H1 (cell line): ENCODE measurements around the gene SPATS2. TPM values are rescaled to one million over a fixed set of nuclear protein-coding genes. Genes with fewer than 3 reads are reported as not detected.

ENCODE experiments used
- CTCF ChIA-PET: fragments of 300-600 bp; sonication (Branson Sonifier 250); formaldehyde crosslinking; loops from one replicate; lab custom pipeline; 2021; ENCODE audit not compliant: partially characterized antibody; lab: Charles Lee
- POLR2A ChIA-PET: fragments of 300-600 bp; sonication (Branson Sonifier 250); formaldehyde crosslinking; loops from one replicate; lab custom pipeline; 2021; ENCODE audit warnings: inconsistent platforms; ENCODE audit not compliant: partially characterized antibody; lab: Charles Lee
- DNase-seq, 2 experiments: peaks; one replicate each; pipeline versions ENCODE4 v3.0.0 to v3.0.0-alpha.2; 2010 to 2022; ENCODE audit warnings: low spot score in 2 of 2, low read depth in 1 of 2, mixed read lengths in 1 of 2
- FAIRE-seq: peaks from 2 replicates; lab custom pipeline; 2011; peaks lifted over from hg19 to GRCh38; lab: Jason Lieb, UNC
- H2AFZ ChIP-seq: 2 replicates; pipeline ENCODE4 v1.8.1; 2012; ENCODE audit warnings: low read length, inconsistent platforms
- H2AK5ac ChIP-seq: 2 replicates; pipeline ENCODE4 v1.6.1; 2013; ENCODE audit warnings: low read depth, low read length
- H2BK120ac ChIP-seq: replicated peaks from 2 replicates; pipeline ENCODE3; 2013; ENCODE audit warnings: low read depth, low read length, inconsistent platforms
- H2BK12ac ChIP-seq: 2 replicates; pipeline ENCODE4 v1.6.1; 2013; ENCODE audit warnings: low read depth, low read length
- H2BK15ac ChIP-seq: 2 replicates; pipeline ENCODE4 v1.6.1; 2013; ENCODE audit warnings: low read length
- H2BK20ac ChIP-seq: 2 replicates; pipeline ENCODE4 v1.6.1; 2013; ENCODE audit warnings: low read length
- H2BK5ac ChIP-seq: 2 replicates; pipeline ENCODE4 v1.6.1; 2013; ENCODE audit warnings: low read depth, low read length
- H3K14ac ChIP-seq: 2 replicates; pipeline ENCODE4 v1.6.1; 2013; ENCODE audit warnings: inconsistent platforms; ENCODE audit not compliant: insufficient read length
- H3K18ac ChIP-seq: 2 replicates; pipeline ENCODE4 v1.6.1; 2013; ENCODE audit warnings: low read length; ENCODE audit errors: extremely low read depth
- H3K23ac ChIP-seq: 2 replicates; pipeline ENCODE4 v1.6.1; 2013; ENCODE audit warnings: inconsistent platforms; ENCODE audit not compliant: insufficient read length
- H3K23me2 ChIP-seq: 2 replicates; pipeline ENCODE4 v1.6.1; 2013; ENCODE audit warnings: low read depth, low read length
- H3K27ac ChIP-seq: 2 replicates; pipeline ENCODE4 v1.6.1; 2011; ENCODE audit warnings: low read depth, low read length, inconsistent platforms
- H3K27me3 ChIP-seq, 4 experiments: replicated peaks in 1 of 4; 1 replicate in 1 of 4; 2 replicates in 3 of 4; pipeline versions ENCODE4 v1.6.1 to v1.8.1; 2011 to 2013; ENCODE audit warnings: low read length in 3 of 4, mild to moderate bottlenecking in 3 of 4, inconsistent platforms in 2 of 4, mixed read lengths in 2 of 4, moderate library complexity in 1 of 4; ENCODE audit not compliant: control insufficient read depth in 3 of 4, insufficient read depth in 3 of 4; ENCODE audit errors: extremely low read depth in 1 of 4
- H3K36me3 ChIP-seq, 4 experiments: 2 replicates each; pipeline versions ENCODE4 v1.6.1 to v1.8.1; 2011 to 2013; ENCODE audit warnings: mild to moderate bottlenecking in 4 of 4, low read length in 3 of 4, moderate library complexity in 2 of 4, control low read depth in 1 of 4, inconsistent platforms in 1 of 4; ENCODE audit not compliant: insufficient read depth in 4 of 4, control insufficient read depth in 2 of 4
- H3K4ac ChIP-seq: replicated peaks from 2 replicates; pipeline ENCODE3; 2013; ENCODE audit warnings: low read length, low read depth, mixed read lengths, inconsistent platforms; ENCODE audit not compliant: insufficient read length
- H3K4me1 ChIP-seq, 4 experiments: replicated peaks in 1 of 4; 1 replicate in 1 of 4; 2 replicates in 3 of 4; pipeline versions ENCODE4 v1.6.1 to v1.8.1; 2011 to 2013; ENCODE audit warnings: low read length in 3 of 4, inconsistent platforms in 2 of 4, mixed read lengths in 1 of 4; ENCODE audit not compliant: insufficient read depth in 4 of 4, control insufficient read depth in 3 of 4
- H3K4me2 ChIP-seq, 2 experiments: 2 replicates each; pipeline versions ENCODE4 v1.6.1 to v1.8.1; 2011 to 2013; ENCODE audit warnings: low read depth in 2 of 2, low read length in 2 of 2, control low read depth in 1 of 2, inconsistent platforms in 1 of 2, mild to moderate bottlenecking in 1 of 2; ENCODE audit not compliant: insufficient read depth in 1 of 2
- H3K4me3 ChIP-seq, 4 experiments: fragments of 200-600, 300-600 bp in 1 of 4; sonication (generic), shearing (Covaris generic), sonication (Bioruptor Twin) in 1 of 4; 2 replicates each; pipeline versions ENCODE4 v1.5.1 to v1.8.1; 2011 to 2016; ENCODE audit warnings: low read length in 4 of 4, low read depth in 3 of 4, control low read depth in 2 of 4, inconsistent platforms in 2 of 4, mild to moderate bottlenecking in 2 of 4, mixed read lengths in 1 of 4, moderate library complexity in 1 of 4; ENCODE audit not compliant: insufficient read depth in 2 of 4; ENCODE audit errors: extremely low read depth in 1 of 4
- H3K56ac ChIP-seq: replicated peaks from 2 replicates; pipeline ENCODE3; 2013; ENCODE audit warnings: low read depth, mild to moderate bottlenecking, mixed read lengths, low read length, inconsistent platforms; ENCODE audit not compliant: insufficient read length
- H3K79me1 ChIP-seq: 2 replicates; pipeline ENCODE4 v1.6.1; 2013; ENCODE audit warnings: low read depth, low read length, control low read depth
- H3K79me2 ChIP-seq, 2 experiments: 2 replicates each; pipeline versions ENCODE4 v1.6.1 to v1.8.1; 2012 to 2013; ENCODE audit warnings: low read length in 2 of 2, mild to moderate bottlenecking in 2 of 2, inconsistent platforms in 1 of 2; ENCODE audit not compliant: insufficient read depth in 2 of 2, control insufficient read depth in 1 of 2
- H3K9ac ChIP-seq, 4 experiments: replicated peaks in 1 of 4; 1 replicate in 1 of 4; 2 replicates in 3 of 4; pipeline versions ENCODE4 v1.6.1 to v1.8.1; 2011 to 2013; ENCODE audit warnings: low read depth in 3 of 4, low read length in 3 of 4, control low read depth in 2 of 4, mild to moderate bottlenecking in 2 of 4, moderate library complexity in 2 of 4, inconsistent platforms in 1 of 4; ENCODE audit errors: extremely low read depth in 1 of 4
- H3K9me3 ChIP-seq, 2 experiments: 2 replicates each; pipeline versions ENCODE4 v1.6.1 to v1.8.1; 2012 to 2013; ENCODE audit warnings: mild to moderate bottlenecking in 2 of 2, moderate library complexity in 2 of 2, control low read depth in 1 of 2, inconsistent platforms in 1 of 2, low read depth in 1 of 2, low read length in 1 of 2, mixed read lengths in 1 of 2; ENCODE audit not compliant: insufficient read depth in 2 of 2
- H4K20me1 ChIP-seq, 2 experiments: replicated peaks in 1 of 2; 2 replicates each; pipeline versions ENCODE3 to v1.8.1; 2011 to 2013; ENCODE audit warnings: inconsistent platforms in 2 of 2, low read length in 2 of 2, mild to moderate bottlenecking in 1 of 2; ENCODE audit not compliant: insufficient read depth in 2 of 2, control insufficient read depth in 1 of 2
- H4K5ac ChIP-seq: 2 replicates; pipeline ENCODE4 v1.6.1; 2013; ENCODE audit warnings: low read length, low read depth, mixed read lengths, inconsistent platforms; ENCODE audit not compliant: insufficient read length
- H4K8ac ChIP-seq: 2 replicates; pipeline ENCODE4 v1.8.0; 2013; ENCODE audit warnings: mild to moderate bottlenecking, moderate library complexity, low read length, inconsistent platforms; ENCODE audit not compliant: insufficient read depth; ENCODE audit errors: extremely low read depth
- H4K91ac ChIP-seq: replicated peaks from 2 replicates; pipeline ENCODE3; 2013; ENCODE audit warnings: low read length, mixed read lengths, inconsistent platforms; ENCODE audit not compliant: insufficient read length
- CHD1 ChIP-seq: IDR thresholded peaks from 2 replicates; pipeline ENCODE4 v1.6.1; 2012; ENCODE audit warnings: low read depth, low read length, improper control_type of control experiment
- EGR1 ChIP-seq: IDR thresholded peaks from 2 replicates; pipeline ENCODE4 v1.6.1; 2011; ENCODE audit warnings: low read depth, low read length, borderline replicate concordance
- NRF1 ChIP-seq: IDR thresholded peaks from 2 replicates; pipeline ENCODE4 v1.6.1; 2011; ENCODE audit warnings: mild to moderate bottlenecking, low read depth, low read length, improper control_type of control experiment
- RAD21 ChIP-seq, 2 experiments: IDR thresholded peaks in 1 of 2; conservative IDR thresholded peaks in 1 of 2; 2 replicates each; pipeline ENCODE4 v1.6.1; 2011; ENCODE audit warnings: low read depth in 2 of 2, low read length in 2 of 2, improper control_type of control experiment in 1 of 2, inconsistent platforms in 1 of 2, mild to moderate bottlenecking in 1 of 2, moderate library complexity in 1 of 2
- SIX5 ChIP-seq: IDR thresholded peaks from 2 replicates; pipeline ENCODE4 v1.6.1; 2011; ENCODE audit warnings: mild to moderate bottlenecking, low read depth, low read length
- SUZ12 ChIP-seq: fragments of 200-600 bp; sonication (generic); IDR thresholded peaks from 2 replicates; pipeline ENCODE4 v1.6.1; 2012; ENCODE audit warnings: mild to moderate bottlenecking, inconsistent platforms, low read length, moderate library complexity, mixed read lengths
- TBP ChIP-seq: IDR thresholded peaks from 2 replicates; pipeline ENCODE4 v1.6.1; 2011; ENCODE audit warnings: low read depth, low read length, improper control_type of control experiment
- WGBS, 2 experiments: shearing (Covaris generic) in 1 of 2; methylation state at CpG; one replicate each; pipeline versions ENCODE4 v1.1.6 to v1.1.7; 2013 to 2015; ENCODE audit warnings: low lambda C conversion rate in 2 of 2, mixed read lengths in 2 of 2, inconsistent platforms in 1 of 2, low coverage in 1 of 2, missing lambda C conversion rate in 1 of 2; ENCODE audit not compliant: insufficient replicate concordance in 2 of 2, insufficient coverage in 1 of 2, insufficient read length in 1 of 2; ENCODE audit errors: extremely low coverage in 1 of 2, missing lambda C conversion rate in 1 of 2; 5-methylcytosine and 5-hydroxymethylcytosine counted together
- polyA plus RNA-seq, 7 experiments: library from polyadenylated mRNA; depleted of rRNA in 3 of 7; stranded (reverse) in 5 of 7; unstranded in 2 of 7; fragments of >200 nt in 5 of 7; fragments of 200-250 nt in 2 of 7; gene quantifications; 1 replicate in 5 of 7; 2 replicates in 1 of 7; 4 replicates in 1 of 7; pipeline versions ENCODE4 v1.2.1 to v1.2.3, GENCODE V29; 2011 to 2013; ENCODE audit warnings: missing spikeins in 2 of 7, mixed read lengths in 2 of 7
- total RNA-seq: library from RNA; stranded (reverse); fragmentation: NEBNext Ultra II Directional; extraction: Animal tissue kit (Norgen Biotek cat#: 25700); gene quantifications from 2 replicates; pipeline ENCODE4 v1.2.1, GENCODE V29; 2021
- TF ChIP-seq, protein P1 (sequence below): IDR thresholded peaks from 2 replicates; pipeline ENCODE4 v1.6.1; 2012; ENCODE audit warnings: low read length, inconsistent platforms

Gene SPATS2
- total and polyA plus RNA-seq, 2 of the 8 experiments (the other 6 are each of a cell fraction or from before 2014, with no cell fraction given) = 19.2 to 24.5 TPM

DNA sequence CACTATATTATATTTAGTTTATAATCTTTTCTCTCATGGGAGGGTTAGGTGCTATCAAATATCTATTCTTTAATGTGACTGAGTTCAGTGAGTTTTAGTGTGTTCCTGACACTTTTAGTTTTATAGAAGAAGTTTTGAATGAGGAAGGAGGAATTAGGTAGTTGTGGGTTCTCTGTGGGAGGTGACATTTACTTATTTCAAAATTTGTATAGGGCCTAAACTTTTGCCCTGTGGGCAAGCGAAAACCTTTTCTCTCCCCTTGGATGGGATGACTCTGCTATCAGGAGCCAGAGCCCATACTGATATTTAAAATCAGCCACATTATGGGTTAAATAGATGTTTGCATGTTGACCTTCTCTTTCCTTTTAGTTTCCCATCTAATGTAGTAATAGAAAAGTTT is 43.6 kb downstream of the SPATS2 start:
- H3K14ac ChIP-seq = no peak overlapping the region
- no peaks in the 10 kb centered on the region for H4K20me1 ChIP-seq
- H3K23me2 ChIP-seq = no peaks in the 10 kb centered on the region
- CTCF ChIA-PET = interaction anchor here (1.0 to 1.2 kb wide), 2 partner anchors 79 to 103 kb away, joined by 3 read pairs; no protein-coding TSS in a partner anchor
- no peak for FAIRE-seq
- no peak for TF ChIP-seq SUZ12
- no peak for TF ChIP-seq RAD21 (IDR thresholded peaks at IDR 0.05 in 1 of 2, conservative IDR thresholded peaks at IDR 0.05 in 1 of 2; ENCODE audit: low read depth in 2 of 2, low read length in 2 of 2)
- no peak for TF ChIP-seq TBP
- TF ChIP-seq NRF1 = no peak
- TF ChIP-seq EGR1 = no peak
- TF ChIP-seq, protein P1, sequence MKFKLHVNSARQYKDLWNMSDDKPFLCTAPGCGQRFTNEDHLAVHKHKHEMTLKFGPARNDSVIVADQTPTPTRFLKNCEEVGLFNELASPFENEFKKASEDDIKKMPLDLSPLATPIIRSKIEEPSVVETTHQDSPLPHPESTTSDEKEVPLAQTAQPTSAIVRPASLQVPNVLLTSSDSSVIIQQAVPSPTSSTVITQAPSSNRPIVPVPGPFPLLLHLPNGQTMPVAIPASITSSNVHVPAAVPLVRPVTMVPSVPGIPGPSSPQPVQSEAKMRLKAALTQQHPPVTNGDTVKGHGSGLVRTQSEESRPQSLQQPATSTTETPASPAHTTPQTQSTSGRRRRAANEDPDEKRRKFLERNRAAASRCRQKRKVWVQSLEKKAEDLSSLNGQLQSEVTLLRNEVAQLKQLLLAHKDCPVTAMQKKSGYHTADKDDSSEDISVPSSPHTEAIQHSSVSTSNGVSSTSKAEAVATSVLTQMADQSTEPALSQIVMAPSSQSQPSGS = no peak
- no peak for TF ChIP-seq CHD1
- TF ChIP-seq SIX5 = no peak
- H2BK15ac ChIP-seq = no peak overlapping the region
- H4K5ac ChIP-seq = no peak overlapping the region
- H3K18ac ChIP-seq = no peak overlapping the region
- no peak overlapping the region for H3K4ac ChIP-seq
- no peak overlapping the region for H4K8ac ChIP-seq
- H4K91ac ChIP-seq = no peak overlapping the region
- no peak overlapping the region for H2BK20ac ChIP-seq
- no peaks in the 10 kb centered on the region for H3K36me3 ChIP-seq
- no peak overlapping the region for H2AFZ ChIP-seq
- H2BK5ac ChIP-seq = no peak overlapping the region
- no peak overlapping the region for H3K56ac ChIP-seq
- no peak overlapping the region for H3K4me2 ChIP-seq
- 84% methylated on average over 1 of the region's 1 CpG; no CpG with 5 or more reads in 1 of the 2 experiments for WGBS, 2 experiments
- H3K79me1 ChIP-seq = no peaks in the 10 kb centered on the region
- H2AK5ac ChIP-seq = no peak overlapping the region
- no peak overlapping the region for H3K23ac ChIP-seq
- H3K9me3 ChIP-seq = no peaks in the 10 kb centered on the region
- no peaks in the 10 kb centered on the region for H3K79me2 ChIP-seq
- H3K4me1 ChIP-seq = no peaks in the 10 kb centered on the region
- no peak overlapping the region for H3K27ac ChIP-seq
- H3K9ac ChIP-seq = no peak overlapping the region
- no peak overlapping the region for H2BK120ac ChIP-seq
- H3K27me3 ChIP-seq = no peaks in the 10 kb centered on the region
- POLR2A ChIA-PET = no interaction called here
- no peak overlapping the region for H3K4me3 ChIP-seq
- DNase-seq = no peak
- no peak overlapping the region for H2BK12ac ChIP-seq
